ENCODE data around the gene MTURN.

The MTURN gene

GRCh38 chr7:30201921-30202320, 67.1 kb downstream of the MTURN start:
- Histone ChIP-seq H3K27me3 (replicated peaks; ENCODE audit: control insufficient read depth, insufficient read depth, low read length) (no peaks in the 10 kb centered on the region), H3K4me3 (replicated peaks; ENCODE audit: low read depth, low read length) (no peak overlapping the region), H3K36me3 (ENCODE audit: control insufficient read depth, insufficient read depth, low read length) (no peaks in the 10 kb centered on the region)
- TF ChIP-seq, protein P1, sequence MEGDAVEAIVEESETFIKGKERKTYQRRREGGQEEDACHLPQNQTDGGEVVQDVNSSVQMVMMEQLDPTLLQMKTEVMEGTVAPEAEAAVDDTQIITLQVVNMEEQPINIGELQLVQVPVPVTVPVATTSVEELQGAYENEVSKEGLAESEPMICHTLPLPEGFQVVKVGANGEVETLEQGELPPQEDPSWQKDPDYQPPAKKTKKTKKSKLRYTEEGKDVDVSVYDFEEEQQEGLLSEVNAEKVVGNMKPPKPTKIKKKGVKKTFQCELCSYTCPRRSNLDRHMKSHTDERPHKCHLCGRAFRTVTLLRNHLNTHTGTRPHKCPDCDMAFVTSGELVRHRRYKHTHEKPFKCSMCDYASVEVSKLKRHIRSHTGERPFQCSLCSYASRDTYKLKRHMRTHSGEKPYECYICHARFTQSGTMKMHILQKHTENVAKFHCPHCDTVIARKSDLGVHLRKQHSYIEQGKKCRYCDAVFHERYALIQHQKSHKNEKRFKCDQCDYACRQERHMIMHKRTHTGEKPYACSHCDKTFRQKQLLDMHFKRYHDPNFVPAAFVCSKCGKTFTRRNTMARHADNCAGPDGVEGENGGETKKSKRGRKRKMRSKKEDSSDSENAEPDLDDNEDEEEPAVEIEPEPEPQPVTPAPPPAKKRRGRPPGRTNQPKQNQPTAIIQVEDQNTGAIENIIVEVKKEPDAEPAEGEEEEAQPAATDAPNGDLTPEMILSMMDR (IDR thresholded peaks at IDR 0.05; ENCODE audit: insufficient read depth, low read length, poor library complexity, severe bottlenecking), result no peak
- DNase-seq (ENCODE audit: extremely low read depth, insufficient read length), result no peak

DNA sequence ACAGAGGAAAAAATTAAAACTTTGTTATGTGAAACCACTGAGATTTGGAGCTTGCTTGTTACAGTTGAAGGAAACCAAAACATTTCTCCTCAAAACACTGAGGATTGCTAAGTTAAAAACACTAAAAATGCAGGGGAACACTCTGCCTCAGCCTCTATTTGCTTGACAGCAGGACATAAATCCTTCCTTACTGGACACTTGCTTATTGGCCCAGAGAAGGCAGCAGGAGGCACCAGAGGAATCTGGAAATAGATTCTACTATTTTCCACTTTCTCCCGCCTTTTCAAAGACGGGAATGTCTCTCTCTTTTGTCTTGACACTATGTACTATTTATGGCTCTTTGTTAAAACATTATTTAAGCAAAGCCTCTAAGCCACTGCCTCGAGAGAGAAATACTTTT, 67.9 kb downstream of the MTURN start:
- TF ChIP-seq, protein P1 (IDR thresholded peaks at IDR 0.05; ENCODE audit: insufficient read depth, low read length, poor library complexity, severe bottlenecking), result no peak
- Histone ChIP-seq H3K27me3 (replicated peaks; ENCODE audit: control insufficient read depth, insufficient read depth, low read length) (no peaks in the 10 kb centered on the region), H3K36me3 (ENCODE audit: control insufficient read depth, insufficient read depth, low read length) (no peaks in the 10 kb centered on the region), H3K4me3 (replicated peaks; ENCODE audit: low read depth, low read length) (no peak overlapping the region)
- no peak for DNase-seq (ENCODE audit: extremely low read depth, insufficient read length)

GRCh38 chr7:30206491-30206890, 71.7 kb downstream of the MTURN start:
- TF ChIP-seq, protein P1 (IDR thresholded peaks at IDR 0.05; ENCODE audit: insufficient read depth, low read length, poor library complexity, severe bottlenecking), result no peak
- Histone ChIP-seq H3K27me3 (replicated peaks; ENCODE audit: control insufficient read depth, insufficient read depth, low read length) (no peaks in the 10 kb centered on the region), H3K36me3 (ENCODE audit: control insufficient read depth, insufficient read depth, low read length) (no peaks in the 10 kb centered on the region), H3K4me3 (replicated peaks; ENCODE audit: low read depth, low read length) (no peak overlapping the region)
- no peak for DNase-seq (ENCODE audit: extremely low read depth, insufficient read length)

DNA sequence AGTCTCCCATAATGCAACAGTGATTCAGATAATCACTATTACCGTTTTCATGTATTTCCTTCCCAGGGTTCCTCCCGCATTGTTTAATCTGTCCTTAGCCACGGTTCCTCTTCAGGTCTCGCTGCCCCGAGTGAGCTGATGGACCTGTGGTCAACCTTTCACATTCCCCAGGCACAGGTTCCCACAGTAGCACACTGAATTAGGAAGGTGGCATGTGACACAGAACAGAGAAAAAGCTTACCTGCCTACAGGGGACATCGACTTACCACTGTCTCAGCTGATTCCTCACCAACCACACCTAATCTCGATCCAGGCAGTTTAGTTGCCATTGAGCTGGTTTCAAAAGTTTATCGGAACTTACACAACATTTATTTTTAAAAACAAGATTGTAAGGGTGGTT, 72.2 kb downstream of the MTURN start:
- no peak overlapping the region for H3K4me3 ChIP-seq (replicated peaks; ENCODE audit: low read depth, low read length)
- DNase-seq (ENCODE audit: extremely low read depth, insufficient read length), result no peak

GRCh38 chr7:30207376-30207775, 72.6 kb downstream of the MTURN start:
- TF ChIP-seq, protein P1 (IDR thresholded peaks at IDR 0.05; ENCODE audit: insufficient read depth, low read length, poor library complexity, severe bottlenecking), result no peak
- Histone ChIP-seq H3K36me3 (ENCODE audit: control insufficient read depth, insufficient read depth, low read length) (no peaks in the 10 kb centered on the region), H3K27me3 (replicated peaks; ENCODE audit: control insufficient read depth, insufficient read depth, low read length) (no peaks in the 10 kb centered on the region), H3K4me3 (replicated peaks; ENCODE audit: low read depth, low read length) (no peak overlapping the region)
- DNase-seq (ENCODE audit: extremely low read depth, insufficient read length), result no peak

More for the DNA sequence above, 72.2 kb downstream of the MTURN start:
- TF ChIP-seq, protein P1 (IDR thresholded peaks at IDR 0.05; ENCODE audit: insufficient read depth, low read length, poor library complexity, severe bottlenecking), result no peak
- H3K36me3 ChIP-seq (ENCODE audit: control insufficient read depth, insufficient read depth, low read length), result no peaks in the 10 kb centered on the region
- no peaks in the 10 kb centered on the region for H3K27me3 ChIP-seq (replicated peaks; ENCODE audit: control insufficient read depth, insufficient read depth, low read length)

DNA sequence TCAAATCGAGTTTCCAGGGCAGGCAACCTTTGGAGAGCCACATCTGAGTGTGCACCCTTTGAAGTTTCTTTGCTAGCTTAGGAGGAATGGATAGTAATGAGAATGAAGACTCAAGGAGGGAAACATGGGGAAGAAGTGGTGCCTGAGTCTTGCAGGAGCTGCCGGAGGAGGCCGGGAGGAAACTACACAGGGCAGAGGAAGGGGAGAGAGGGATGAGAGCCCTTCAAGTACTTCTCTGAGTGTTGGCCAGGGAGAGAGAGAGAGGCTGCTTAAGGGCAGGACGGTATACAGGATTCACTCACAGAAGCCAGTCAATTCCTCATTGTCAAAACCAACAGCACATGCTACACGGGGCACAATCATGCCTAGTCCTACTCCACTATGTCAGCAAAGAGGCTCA, 75.2 kb downstream of the MTURN start:
- Histone ChIP-seq H3K27me3 (replicated peaks; ENCODE audit: control insufficient read depth, insufficient read depth, low read length) (no peaks in the 10 kb centered on the region), H3K4me3 (replicated peaks; ENCODE audit: low read depth, low read length) (no peak overlapping the region), H3K36me3 (ENCODE audit: control insufficient read depth, insufficient read depth, low read length) (no peaks in the 10 kb centered on the region)
- no peak for DNase-seq (ENCODE audit: extremely low read depth, insufficient read length)
- TF ChIP-seq, protein P1 (IDR thresholded peaks at IDR 0.05; ENCODE audit: insufficient read depth, low read length, poor library complexity, severe bottlenecking), result no peak

All from GM06990 (cell line).